ENCODE data around the gene PRMT2.
"Not testable (repeated sequence)": the region's sequence is repeated elsewhere in the genome, so short reads cannot be mapped to it uniquely, and the experiment has no call there.

Gene PRMT2

DNA sequence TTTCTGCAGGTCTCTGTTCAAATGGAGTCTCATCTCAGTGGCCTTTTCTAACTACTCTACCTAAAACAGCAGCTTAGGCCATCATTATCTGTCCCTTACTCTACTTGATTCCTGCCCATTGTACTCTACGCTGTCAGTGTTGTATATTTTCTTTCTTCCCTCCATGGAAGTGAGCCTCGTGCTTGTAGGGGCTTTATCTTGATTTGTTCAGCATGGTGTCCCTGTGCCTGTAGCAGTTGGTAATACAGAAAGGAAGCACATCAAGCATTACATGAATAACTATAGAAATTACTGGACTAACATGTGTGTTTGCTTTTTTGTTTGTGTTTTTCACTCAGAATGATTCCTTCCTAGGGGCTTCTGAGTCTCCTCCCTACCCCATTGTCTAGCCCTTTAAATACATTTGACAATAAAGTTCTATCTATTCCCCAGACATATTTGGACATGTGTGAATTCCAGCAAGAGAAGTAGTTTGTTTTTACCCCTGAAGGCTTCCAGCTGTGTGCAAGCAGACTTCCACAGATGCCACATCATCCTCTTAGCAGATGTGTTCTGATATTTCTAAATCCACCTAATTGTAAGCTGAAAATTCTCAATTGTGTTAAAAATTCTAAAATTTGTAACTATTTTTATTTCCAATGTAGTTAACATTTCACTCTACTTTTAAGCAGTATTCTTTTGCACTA, 40.3 kb downstream of the PRMT2 start:
- no peak for DNase-seq

DNA sequence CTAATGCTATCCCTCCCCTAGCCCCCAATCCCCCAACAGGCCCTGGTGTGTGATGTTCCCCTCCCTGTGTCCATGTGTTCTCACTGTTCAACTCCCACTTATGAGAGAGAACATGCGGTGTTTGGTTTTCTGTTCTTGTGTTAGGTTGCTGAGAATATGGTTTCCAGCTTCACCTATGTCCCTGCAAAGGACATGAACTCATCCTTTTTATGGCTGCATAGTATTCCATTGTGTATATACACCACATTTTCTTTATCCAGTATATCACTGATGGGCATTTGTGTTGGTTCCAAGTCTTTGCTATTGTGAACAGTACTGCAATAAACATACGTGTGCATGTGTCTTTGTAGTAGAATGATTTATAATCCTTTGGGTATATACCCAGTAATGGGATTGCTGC, 41.1 kb downstream of the PRMT2 start:
- not testable (repeated sequence) for DNase-seq

DNA sequence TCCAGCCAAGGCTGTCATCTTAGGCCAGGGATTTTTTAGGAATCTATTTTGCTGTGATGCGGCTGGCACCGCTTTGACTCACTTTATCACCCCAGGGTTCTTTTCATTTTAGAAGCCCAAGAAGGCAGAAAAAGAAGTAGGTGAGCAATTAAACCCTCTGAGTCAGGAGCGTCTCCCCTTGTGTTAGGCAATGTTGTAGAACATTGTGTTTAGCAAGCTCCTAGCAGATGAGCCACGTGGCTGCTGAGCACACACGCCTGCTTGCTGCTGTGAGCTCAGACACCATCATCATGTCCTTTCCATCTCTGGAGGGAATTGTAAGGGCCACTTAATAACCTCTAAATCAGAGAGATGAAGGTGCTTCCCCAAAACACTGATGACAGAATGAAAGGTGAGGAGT, 46.1 kb downstream of the PRMT2 start:
- not testable (repeated sequence) for DNase-seq

DNA sequence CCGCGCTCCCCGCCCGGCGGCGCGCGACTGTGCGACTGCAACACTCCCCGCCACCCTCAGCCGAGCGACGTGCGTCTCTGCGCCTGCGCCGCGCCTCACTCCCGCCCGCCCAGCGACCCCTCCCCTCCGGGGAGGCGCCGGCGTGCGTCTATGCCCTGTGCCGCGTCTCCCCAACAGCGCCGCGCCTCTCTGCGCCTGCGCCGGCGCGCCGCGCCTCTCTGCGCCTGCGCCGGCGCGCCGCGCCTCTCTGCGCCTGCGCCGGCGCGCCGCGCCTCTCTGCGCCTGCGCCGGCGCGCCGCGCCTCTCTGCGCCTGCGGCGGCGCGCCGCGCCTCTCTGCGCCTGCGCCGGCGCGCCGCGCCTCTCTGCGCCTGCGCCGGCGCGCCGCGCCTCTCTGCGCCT, 63.2 kb downstream of the PRMT2 start:
- not testable (repeated sequence) for DNase-seq

DNA sequence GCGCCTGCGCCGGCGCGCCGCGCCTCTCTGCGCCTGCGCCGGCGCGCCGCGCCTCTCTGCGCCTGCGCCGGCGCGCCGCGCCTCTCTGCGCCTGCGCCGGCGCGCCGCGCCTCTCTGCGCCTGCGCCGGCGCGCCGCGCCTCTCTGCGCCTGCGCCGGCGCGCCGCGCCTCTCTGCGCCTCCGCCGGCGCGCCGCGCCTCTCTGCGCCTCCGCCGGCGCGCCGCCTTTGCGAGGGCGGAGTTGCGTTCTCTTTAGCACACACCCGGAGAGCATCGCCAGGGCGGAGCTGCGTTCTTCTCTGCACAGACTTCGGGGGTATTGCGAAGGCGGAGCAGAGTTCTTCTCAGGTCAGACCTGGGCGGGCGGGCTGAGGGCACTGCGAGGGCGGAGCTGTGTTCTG, 63.6 kb downstream of the PRMT2 start:
- not testable (repeated sequence) for DNase-seq
